CD4-positive, alpha-beta memory T cell (primary cell): ENCODE measurements around the gene SLC34A3. TPM values are rescaled to one million over a fixed set of nuclear protein-coding genes. Genes with fewer than 3 reads are reported as not detected.

Source experiments
- CTCF ChIA-PET: fragments of 350-600 bp; sonication (Branson Sonifier 250); formaldehyde crosslinking; loops from one replicate; lab custom pipeline; 2021; ENCODE audit warnings: inconsistent platforms; ENCODE audit not compliant: partially characterized antibody; lab: Charles Lee
- POLR2A ChIA-PET: fragments of 350-600 bp; sonication (Branson Sonifier 250); formaldehyde crosslinking; loops from one replicate; lab custom pipeline; 2021; ENCODE audit not compliant: partially characterized antibody; lab: Charles Lee
- DNase-seq, 5 donors: peaks; one replicate each; pipeline versions ENCODE4 v3.0.0 to v3.0.0-alpha.2; 2020 to 2022; ENCODE audit warnings: mixed read lengths in 1 of 5
- H3K27ac ChIP-seq: one replicate; pipeline ENCODE4 v1.7.0; 2013; ENCODE audit warnings: low read depth, low read length
- H3K27me3 ChIP-seq: 2 replicates; pipeline ENCODE4 v1.7.0; 2013; ENCODE audit warnings: mild to moderate bottlenecking, low read length, moderate library complexity; ENCODE audit not compliant: insufficient read depth
- H3K36me3 ChIP-seq: 2 replicates; pipeline ENCODE4 v1.7.0; 2013; ENCODE audit warnings: mild to moderate bottlenecking, low read length, moderate library complexity; ENCODE audit not compliant: insufficient read depth
- H3K4me1 ChIP-seq: 2 replicates; pipeline ENCODE4 v1.7.0; 2013; ENCODE audit warnings: mild to moderate bottlenecking, low read length, moderate library complexity; ENCODE audit not compliant: insufficient read depth
- H3K4me3 ChIP-seq, 2 donors: one replicate each; pipeline ENCODE4 v1.7.0; 2013; ENCODE audit warnings: low read length in 2 of 2, mild to moderate bottlenecking in 1 of 2
- H3K9me3 ChIP-seq, 2 donors: one replicate each; pipeline ENCODE4 v1.7.0; 2013; ENCODE audit warnings: low read length in 2 of 2, control low read depth in 1 of 2; ENCODE audit not compliant: control insufficient read depth in 1 of 2
- H3K27ac Mint-ChIP-seq, 7 donors: one replicate each; pipeline ENCODE4 v1.8.0; 2020 to 2021; ENCODE audit warnings: mixed read lengths in 7 of 7, mild to moderate bottlenecking in 6 of 7, inconsistent platforms in 3 of 7, moderate library complexity in 3 of 7
- H3K27me3 Mint-ChIP-seq, 2 donors: one replicate each; pipeline ENCODE4 v1.8.0; 2020 to 2021; ENCODE audit warnings: mixed read lengths in 2 of 2
- H3K36me3 Mint-ChIP-seq, 2 donors: one replicate each; pipeline ENCODE4 v1.8.0; 2020 to 2021; ENCODE audit warnings: mixed read lengths in 2 of 2, inconsistent platforms in 1 of 2, mild to moderate bottlenecking in 1 of 2
- H3K4me1 Mint-ChIP-seq, 4 donors: one replicate each; pipeline ENCODE4 v1.8.0; 2020 to 2021; ENCODE audit warnings: mixed read lengths in 4 of 4, mild to moderate bottlenecking in 1 of 4
- H3K4me3 Mint-ChIP-seq, 8 donors: one replicate each; pipeline ENCODE4 v1.8.0; 2020 to 2021; ENCODE audit warnings: mixed read lengths in 8 of 8, mild to moderate bottlenecking in 7 of 8, moderate library complexity in 6 of 8, inconsistent platforms in 3 of 8
- H3K9me3 Mint-ChIP-seq, 8 donors: one replicate each; pipeline ENCODE4 v1.8.0; 2020 to 2021; ENCODE audit warnings: mixed read lengths in 8 of 8, mild to moderate bottlenecking in 5 of 8, inconsistent platforms in 3 of 8, moderate library complexity in 1 of 8
- intact Hi-C: fragments of 100-400 bp; cut with micrococcal nuclease; formaldehyde crosslinking; loops from one replicate; pipeline ENCODE4 v1.15.1; 2023
- polyA plus RNA-seq, 2 donors: library from polyadenylated mRNA; unstranded; fragments of 300-500 nt; fragmentation: Illumina TruSeq; gene quantifications; one replicate each; pipeline ENCODE4 v1.2.3, GENCODE V29; 2021
- total RNA-seq, 2 experiments: library from RNA; stranded (reverse); gene quantifications; one replicate each; pipeline ENCODE4 v1.2.3, GENCODE V29; 2021

Gene SLC34A3
- total and polyA plus RNA-seq, 4 experiments from 2014 or later, result not detected

- H3K27ac Mint-ChIP-seq, result peak overlapping the region in 2 of 7 donors; percentile 13 to 36
- H3K4me1 Mint-ChIP-seq, result peaks cover 3 to 18% (median 10%) of the 10 kb centered on the region in 4 donors
- intact Hi-C loops, result no loop called here
- H3K27me3 Mint-ChIP-seq, result peaks cover 0 to 1% of the 10 kb centered on the region in 2 donors
- ChIA-PET CTCF (no interaction called here), POLR2A (interaction anchor here (2.0 kb wide), 1 partner anchor 36 kb away, joined by 10 read pairs; the partner anchor contains the start of gene TUBB4B)
- Histone ChIP-seq H3K9me3 (no peaks in the 10 kb centered on the region), H3K27ac (no peak overlapping the region), H3K27me3 (no peaks in the 10 kb centered on the region), H3K4me3 (peak overlapping the region in 1 of 2 donors; percentile 47), H3K4me1 (peaks cover 13% of the 10 kb centered on the region), H3K36me3 (no peaks in the 10 kb centered on the region)
- H3K9me3 Mint-ChIP-seq, result no peaks in the 10 kb centered on the region
- peaks cover 0 to 5% of the 10 kb centered on the region in 2 donors for H3K36me3 Mint-ChIP-seq
- H3K4me3 Mint-ChIP-seq, result peak overlapping the region in 2 of 8 donors; percentile 32 to 61
- no peak for DNase-seq
Observed at GRCh38 chr9:137276473-137277328, 46.0 kb downstream of the SLC34A3 start.

GRCh38 chr9:137277329-137278041, 46.8 kb downstream of the SLC34A3 start, which contains the start of gene TOR4A:
TSS of gene TOR4A (plus strand) at chr9:137277726. CDS start at chr9:137278690, 964 bp downstream.
- H3K27me3 Mint-ChIP-seq, result peaks cover under 1 to 2% of the 10 kb centered on the region in 2 donors
- H3K27me3 ChIP-seq, result no peaks in the 10 kb centered on the region
- H3K9me3 ChIP-seq, result no peaks in the 10 kb centered on the region
- peak within 1 kb of the TSS in 1 of 2 donors; percentile 47 for H3K4me3 ChIP-seq
- intact Hi-C loops, result no loop called here
- ChIA-PET POLR2A (interaction anchor here (0.8 to 2.0 kb wide), 2 partner anchors 23 to 37 kb away, joined by 3 to 10 read pairs; partner anchors contain the start of gene TUBB4B), CTCF (no interaction called here)
- H3K27ac ChIP-seq, result peak within 1 kb of the TSS; percentile 31
- H3K9me3 Mint-ChIP-seq, result no peaks in the 10 kb centered on the region
- H3K4me1 Mint-ChIP-seq, result peaks cover 4 to 19% (median 10%) of the 10 kb centered on the region in 4 donors
- no peaks in the 10 kb centered on the region for H3K36me3 ChIP-seq
- no peak for DNase-seq
- peaks cover under 1 to 6% of the 10 kb centered on the region in 2 donors for H3K36me3 Mint-ChIP-seq
- peaks cover 11% of the 10 kb centered on the region for H3K4me1 ChIP-seq
- peak within 1 kb of the TSS; percentile 61 to 83 (median 80) for H3K4me3 Mint-ChIP-seq
- H3K27ac Mint-ChIP-seq, result peak within 1 kb of the TSS in 3 of 7 donors; percentile 13 to 79 (median 66)

- peak overlapping the region in 2 of 7 donors; percentile 66 to 79 for H3K27ac Mint-ChIP-seq
- H3K9me3 Mint-ChIP-seq, result no peaks in the 10 kb centered on the region
- no peaks in the 10 kb centered on the region for H3K36me3 ChIP-seq
- peak overlapping the region; percentile 31 for H3K27ac ChIP-seq
- peaks cover 2 to 8% of the 10 kb centered on the region in 2 donors for H3K36me3 Mint-ChIP-seq
- H3K4me1 Mint-ChIP-seq, result peaks cover 5 to 22% (median 10%) of the 10 kb centered on the region in 4 donors
- ChIA-PET CTCF (no interaction called here), POLR2A (interaction anchor here (0.8 to 2.0 kb wide), 2 partner anchors 24 to 37 kb away, joined by 3 to 10 read pairs; partner anchors contain the start of gene TUBB4B)
- no peaks in the 10 kb centered on the region for H3K9me3 ChIP-seq
- intact Hi-C loops, result no loop called here
- H3K4me3 ChIP-seq, result peak overlapping the region in 1 of 2 donors; percentile 47
- no peak for DNase-seq
- no peaks in the 10 kb centered on the region for H3K27me3 ChIP-seq
- peaks cover 2 to 4% of the 10 kb centered on the region in 2 donors for H3K27me3 Mint-ChIP-seq
- H3K4me3 Mint-ChIP-seq, result peak overlapping the region; percentile 61 to 83 (median 80)
- H3K4me1 ChIP-seq, result peaks cover 11% of the 10 kb centered on the region
Observed at GRCh38 chr9:137278061-137278701, 47.5 kb downstream of the SLC34A3 start.

- Mint-ChIP-seq H3K36me3 (peaks cover 2 to 3% of the 10 kb centered on the region in 2 donors), H3K27me3 (peaks cover 2 to 4% of the 10 kb centered on the region in 2 donors), H3K9me3 (no peaks in the 10 kb centered on the region), H3K27ac (no peak overlapping the region), H3K4me3 (no peak overlapping the region), H3K4me1 (peaks cover 5 to 22% (median 10%) of the 10 kb centered on the region in 4 donors)
- H3K4me3 ChIP-seq, result no peak overlapping the region
- POLR2A ChIA-PET, result no interaction called here
- intact Hi-C loops, result no loop called here
- no peak overlapping the region for H3K27ac ChIP-seq
- peaks cover 11% of the 10 kb centered on the region for H3K4me1 ChIP-seq
- H3K27me3 ChIP-seq, result no peaks in the 10 kb centered on the region
- CTCF ChIA-PET, result interaction anchor here (1.1 kb wide), 1 partner anchor 42 kb away, joined by 5 read pairs; no protein-coding TSS in a partner anchor
- no peak for DNase-seq
- no peaks in the 10 kb centered on the region for H3K9me3 ChIP-seq
- no peaks in the 10 kb centered on the region for H3K36me3 ChIP-seq
Observed at GRCh38 chr9:137278721-137279711, 48.3 kb downstream of the SLC34A3 start.

GRCh38 chr9:137279741-137280473, 49.2 kb downstream of the SLC34A3 start:
- Histone ChIP-seq H3K4me3 (no peak overlapping the region), H3K27ac (no peak overlapping the region), H3K9me3 (no peaks in the 10 kb centered on the region), H3K27me3 (no peaks in the 10 kb centered on the region), H3K36me3 (no peaks in the 10 kb centered on the region), H3K4me1 (peaks cover 11% of the 10 kb centered on the region)
- H3K4me1 Mint-ChIP-seq, result peaks cover 2 to 22% (median 9%) of the 10 kb centered on the region in 4 donors
- intact Hi-C loops, result no loop called here
- H3K27ac Mint-ChIP-seq, result no peak overlapping the region
- no peak overlapping the region for H3K4me3 Mint-ChIP-seq
- no peaks in the 10 kb centered on the region for H3K9me3 Mint-ChIP-seq
- POLR2A ChIA-PET, result no interaction called here
- DNase-seq, result no peak
- H3K36me3 Mint-ChIP-seq, result peaks cover 2 to 3% of the 10 kb centered on the region in 2 donors
- H3K27me3 Mint-ChIP-seq, result peaks cover 2 to 4% of the 10 kb centered on the region in 2 donors
- CTCF ChIA-PET, result interaction anchor here (1.1 kb wide), 1 partner anchor 43 kb away, joined by 5 read pairs; no protein-coding TSS in a partner anchor
